HG02870 (cell line): ENCODE results near the gene NELL2.
"Not testable (repeated sequence)": the region's sequence is repeated elsewhere in the genome, so short reads cannot be mapped to it uniquely, and the experiment has no call there.

Experiments
- ATAC-seq: cut with Tn5 transposase; IDR thresholded peaks from one replicate; pipeline ENCODE4 v1.9.1; 2021; ENCODE audit warnings: mild to moderate bottlenecking, moderate library complexity; ENCODE audit not compliant: unreplicated experiment

The NELL2 gene

GRCh38 chr12:44779766-44780165 lies 96.3 kb downstream of the NELL2 start:
- no peak for ATAC-seq

GRCh38 chr12:44778863-44779262 lies 97.3 kb downstream of the NELL2 start:
- no peak for ATAC-seq

- ATAC-seq: no peak
These were observed 99.1 kb downstream of the NELL2 start for GRCh38 chr12:44777044-44777443.

GRCh38 chr12:44775901-44776300 lies 100.2 kb downstream of the NELL2 start:
- no peak for ATAC-seq

- peak; percentile 57 for ATAC-seq
These were observed 101.2 kb downstream of the NELL2 start for GRCh38 chr12:44774815-44775411.

- ATAC-seq: no peak
These were observed 104.6 kb downstream of the NELL2 start for GRCh38 chr12:44771485-44772021.

GRCh38 chr12:44765796-44766195 lies 110.3 kb downstream of the NELL2 start:
- ATAC-seq: no peak

GRCh38 chr12:44763021-44763420 lies 113.1 kb downstream of the NELL2 start:
- no peak for ATAC-seq

- ATAC-seq: no peak
These were observed 116.8 kb downstream of the NELL2 start for GRCh38 chr12:44759289-44759688.

GRCh38 chr12:44750468-44750867 lies 125.6 kb downstream of the NELL2 start:
- no peak for ATAC-seq

- no peak for ATAC-seq
These were observed 126.5 kb downstream of the NELL2 start for GRCh38 chr12:44749566-44749965.

- ATAC-seq: no peak
These were observed 127.1 kb downstream of the NELL2 start for GRCh38 chr12:44748950-44749468.

- not testable (repeated sequence) for ATAC-seq
These were observed 134.7 kb downstream of the NELL2 start for GRCh38 chr12:44741292-44741980.

GRCh38 chr12:44738051-44738450 lies 138.1 kb downstream of the NELL2 start:
- no peak for ATAC-seq

- no peak for ATAC-seq
These were observed 147.5 kb downstream of the NELL2 start for GRCh38 chr12:44728566-44728965.

- no peak for ATAC-seq
These were observed 155.8 kb downstream of the NELL2 start for GRCh38 chr12:44720265-44720664.

GRCh38 chr12:44717612-44718011 lies 158.5 kb downstream of the NELL2 start:
- ATAC-seq: no peak

GRCh38 chr12:44716711-44717110 lies 159.4 kb downstream of the NELL2 start:
- ATAC-seq: no peak

- ATAC-seq: no peak
These were observed 164.4 kb downstream of the NELL2 start for GRCh38 chr12:44711736-44712135.

GRCh38 chr12:44709166-44709565 lies 166.9 kb downstream of the NELL2 start:
- ATAC-seq: no peak

GRCh38 chr12:44708218-44708617 lies 167.9 kb downstream of the NELL2 start:
- ATAC-seq: no peak

- ATAC-seq: no peak
These were observed 172.8 kb downstream of the NELL2 start for GRCh38 chr12:44703182-44703910.
